HG02588 (cell line): ENCODE results near the gene HAGH.

Experiments
- ATAC-seq: cut with Tn5 transposase; IDR thresholded peaks from one replicate; pipeline ENCODE4 v1.9.1; 2021; ENCODE audit warnings: mild to moderate bottlenecking, moderate library complexity; ENCODE audit not compliant: unreplicated experiment

HAGH gene

GRCh38 chr16:1775846-1776671, 50.6 kb downstream of the HAGH start:
- ATAC-seq = no peak

GRCh38 chr16:1775006-1775845, 51.4 kb downstream of the HAGH start:
- ATAC-seq = no peak

GRCh38 chr16:1774448-1774780, 52.2 kb downstream of the HAGH start:
- ATAC-seq = no peak

GRCh38 chr16:1773703-1774447, 52.8 kb downstream of the HAGH start:
- no peak for ATAC-seq

- peak; percentile 40 for ATAC-seq
Observed at GRCh38 chr16:1772908-1773702, 53.5 kb downstream of the HAGH start, which contains the start of gene MRPS34. Gene MRPS34, minus strand, starts transcription at chr16:1773134. Its CDS starts 15 bp downstream, at chr16:1773119.

- no peak for ATAC-seq
Observed at GRCh38 chr16:1772362-1772907, 54.2 kb downstream of the HAGH start, which contains the start of gene EME2. Gene EME2, plus strand, starts transcription at chr16:1772810. Its CDS starts 418 bp downstream, at chr16:1773228.

GRCh38 chr16:1771864-1772361, 54.7 kb downstream of the HAGH start:
- ATAC-seq = no peak

- no peak for ATAC-seq
Observed at GRCh38 chr16:1771188-1771863, 55.3 kb downstream of the HAGH start, which contains the start of gene NME3. Gene NME3, minus strand, starts transcription at chr16:1771543. Its CDS starts 9 bp downstream, at chr16:1771534.

GRCh38 chr16:1770328-1771187, 56.1 kb downstream of the HAGH start:
- ATAC-seq = no peak

GRCh38 chr16:1769402-1770300, 57.0 kb downstream of the HAGH start:
- ATAC-seq = no peak

GRCh38 chr16:1768767-1769401, 57.7 kb downstream of the HAGH start:
- ATAC-seq = no peak

GRCh38 chr16:1768061-1768766, 58.4 kb downstream of the HAGH start:
- no peak for ATAC-seq

GRCh38 chr16:1767116-1767994, 59.3 kb downstream of the HAGH start:
- no peak for ATAC-seq

GRCh38 chr16:1766701-1767100, 59.9 kb downstream of the HAGH start:
- ATAC-seq = no peak

GRCh38 chr16:1766231-1766630, 60.4 kb downstream of the HAGH start:
- ATAC-seq = no peak
